H1 (cell line): ENCODE measurements around the gene DMBT1. TPM values are rescaled to one million over a fixed set of nuclear protein-coding genes. Genes with fewer than 3 reads are reported as not detected.

Experiments used
- CTCF ChIA-PET: fragments of 300-600 bp; sonication (Branson Sonifier 250); formaldehyde crosslinking; loops from one replicate; lab custom pipeline; 2021; ENCODE audit not compliant: partially characterized antibody; lab: Charles Lee
- POLR2A ChIA-PET: fragments of 300-600 bp; sonication (Branson Sonifier 250); formaldehyde crosslinking; loops from one replicate; lab custom pipeline; 2021; ENCODE audit warnings: inconsistent platforms; ENCODE audit not compliant: partially characterized antibody; lab: Charles Lee
- DNase-seq, 2 experiments: peaks; one replicate each; pipeline versions ENCODE4 v3.0.0 to v3.0.0-alpha.2; 2010 to 2022; ENCODE audit warnings: low spot score in 2 of 2, low read depth in 1 of 2, mixed read lengths in 1 of 2
- FAIRE-seq: peaks from 2 replicates; lab custom pipeline; 2011; peaks lifted over from hg19 to GRCh38; lab: Jason Lieb, UNC
- H2AFZ ChIP-seq: 2 replicates; pipeline ENCODE4 v1.8.1; 2012; ENCODE audit warnings: low read length, inconsistent platforms
- H2AK5ac ChIP-seq: 2 replicates; pipeline ENCODE4 v1.6.1; 2013; ENCODE audit warnings: low read depth, low read length
- H2BK120ac ChIP-seq: replicated peaks from 2 replicates; pipeline ENCODE3; 2013; ENCODE audit warnings: low read depth, low read length, inconsistent platforms
- H2BK12ac ChIP-seq: 2 replicates; pipeline ENCODE4 v1.6.1; 2013; ENCODE audit warnings: low read depth, low read length
- H2BK15ac ChIP-seq: 2 replicates; pipeline ENCODE4 v1.6.1; 2013; ENCODE audit warnings: low read length
- H2BK20ac ChIP-seq: 2 replicates; pipeline ENCODE4 v1.6.1; 2013; ENCODE audit warnings: low read length
- H2BK5ac ChIP-seq: 2 replicates; pipeline ENCODE4 v1.6.1; 2013; ENCODE audit warnings: low read depth, low read length
- H3K14ac ChIP-seq: 2 replicates; pipeline ENCODE4 v1.6.1; 2013; ENCODE audit warnings: inconsistent platforms; ENCODE audit not compliant: insufficient read length
- H3K18ac ChIP-seq: 2 replicates; pipeline ENCODE4 v1.6.1; 2013; ENCODE audit warnings: low read length; ENCODE audit errors: extremely low read depth
- H3K23ac ChIP-seq: 2 replicates; pipeline ENCODE4 v1.6.1; 2013; ENCODE audit warnings: inconsistent platforms; ENCODE audit not compliant: insufficient read length
- H3K23me2 ChIP-seq: 2 replicates; pipeline ENCODE4 v1.6.1; 2013; ENCODE audit warnings: low read depth, low read length
- H3K27ac ChIP-seq: 2 replicates; pipeline ENCODE4 v1.6.1; 2011; ENCODE audit warnings: low read depth, low read length, inconsistent platforms
- H3K27me3 ChIP-seq, 4 experiments: replicated peaks in 1 of 4; 1 replicate in 1 of 4; 2 replicates in 3 of 4; pipeline versions ENCODE4 v1.6.1 to v1.8.1; 2011 to 2013; ENCODE audit warnings: low read length in 3 of 4, mild to moderate bottlenecking in 3 of 4, inconsistent platforms in 2 of 4, mixed read lengths in 2 of 4, moderate library complexity in 1 of 4; ENCODE audit not compliant: control insufficient read depth in 3 of 4, insufficient read depth in 3 of 4; ENCODE audit errors: extremely low read depth in 1 of 4
- H3K36me3 ChIP-seq, 4 experiments: 2 replicates each; pipeline versions ENCODE4 v1.6.1 to v1.8.1; 2011 to 2013; ENCODE audit warnings: mild to moderate bottlenecking in 4 of 4, low read length in 3 of 4, moderate library complexity in 2 of 4, control low read depth in 1 of 4, inconsistent platforms in 1 of 4; ENCODE audit not compliant: insufficient read depth in 4 of 4, control insufficient read depth in 2 of 4
- H3K4ac ChIP-seq: replicated peaks from 2 replicates; pipeline ENCODE3; 2013; ENCODE audit warnings: low read length, low read depth, mixed read lengths, inconsistent platforms; ENCODE audit not compliant: insufficient read length
- H3K4me1 ChIP-seq, 4 experiments: replicated peaks in 1 of 4; 1 replicate in 1 of 4; 2 replicates in 3 of 4; pipeline versions ENCODE4 v1.6.1 to v1.8.1; 2011 to 2013; ENCODE audit warnings: low read length in 3 of 4, inconsistent platforms in 2 of 4, mixed read lengths in 1 of 4; ENCODE audit not compliant: insufficient read depth in 4 of 4, control insufficient read depth in 3 of 4
- H3K4me2 ChIP-seq, 2 experiments: 2 replicates each; pipeline versions ENCODE4 v1.6.1 to v1.8.1; 2011 to 2013; ENCODE audit warnings: low read depth in 2 of 2, low read length in 2 of 2, control low read depth in 1 of 2, inconsistent platforms in 1 of 2, mild to moderate bottlenecking in 1 of 2; ENCODE audit not compliant: insufficient read depth in 1 of 2
- H3K4me3 ChIP-seq, 4 experiments: fragments of 200-600, 300-600 bp in 1 of 4; sonication (generic), shearing (Covaris generic), sonication (Bioruptor Twin) in 1 of 4; 2 replicates each; pipeline versions ENCODE4 v1.5.1 to v1.8.1; 2011 to 2016; ENCODE audit warnings: low read length in 4 of 4, low read depth in 3 of 4, control low read depth in 2 of 4, inconsistent platforms in 2 of 4, mild to moderate bottlenecking in 2 of 4, mixed read lengths in 1 of 4, moderate library complexity in 1 of 4; ENCODE audit not compliant: insufficient read depth in 2 of 4; ENCODE audit errors: extremely low read depth in 1 of 4
- H3K56ac ChIP-seq: replicated peaks from 2 replicates; pipeline ENCODE3; 2013; ENCODE audit warnings: low read depth, mild to moderate bottlenecking, mixed read lengths, low read length, inconsistent platforms; ENCODE audit not compliant: insufficient read length
- H3K79me1 ChIP-seq: 2 replicates; pipeline ENCODE4 v1.6.1; 2013; ENCODE audit warnings: low read depth, low read length, control low read depth
- H3K79me2 ChIP-seq, 2 experiments: 2 replicates each; pipeline versions ENCODE4 v1.6.1 to v1.8.1; 2012 to 2013; ENCODE audit warnings: low read length in 2 of 2, mild to moderate bottlenecking in 2 of 2, inconsistent platforms in 1 of 2; ENCODE audit not compliant: insufficient read depth in 2 of 2, control insufficient read depth in 1 of 2
- H3K9ac ChIP-seq, 4 experiments: replicated peaks in 1 of 4; 1 replicate in 1 of 4; 2 replicates in 3 of 4; pipeline versions ENCODE4 v1.6.1 to v1.8.1; 2011 to 2013; ENCODE audit warnings: low read depth in 3 of 4, low read length in 3 of 4, control low read depth in 2 of 4, mild to moderate bottlenecking in 2 of 4, moderate library complexity in 2 of 4, inconsistent platforms in 1 of 4; ENCODE audit errors: extremely low read depth in 1 of 4
- H3K9me3 ChIP-seq, 2 experiments: 2 replicates each; pipeline versions ENCODE4 v1.6.1 to v1.8.1; 2012 to 2013; ENCODE audit warnings: mild to moderate bottlenecking in 2 of 2, moderate library complexity in 2 of 2, control low read depth in 1 of 2, inconsistent platforms in 1 of 2, low read depth in 1 of 2, low read length in 1 of 2, mixed read lengths in 1 of 2; ENCODE audit not compliant: insufficient read depth in 2 of 2
- H4K20me1 ChIP-seq, 2 experiments: replicated peaks in 1 of 2; 2 replicates each; pipeline versions ENCODE3 to v1.8.1; 2011 to 2013; ENCODE audit warnings: inconsistent platforms in 2 of 2, low read length in 2 of 2, mild to moderate bottlenecking in 1 of 2; ENCODE audit not compliant: insufficient read depth in 2 of 2, control insufficient read depth in 1 of 2
- H4K5ac ChIP-seq: 2 replicates; pipeline ENCODE4 v1.6.1; 2013; ENCODE audit warnings: low read length, low read depth, mixed read lengths, inconsistent platforms; ENCODE audit not compliant: insufficient read length
- H4K8ac ChIP-seq: 2 replicates; pipeline ENCODE4 v1.8.0; 2013; ENCODE audit warnings: mild to moderate bottlenecking, moderate library complexity, low read length, inconsistent platforms; ENCODE audit not compliant: insufficient read depth; ENCODE audit errors: extremely low read depth
- H4K91ac ChIP-seq: replicated peaks from 2 replicates; pipeline ENCODE3; 2013; ENCODE audit warnings: low read length, mixed read lengths, inconsistent platforms; ENCODE audit not compliant: insufficient read length
- CEBPB ChIP-seq: IDR thresholded peaks from 2 replicates; pipeline ENCODE4 v1.6.1; 2012; ENCODE audit warnings: low read depth, low read length
- EGR1 ChIP-seq: IDR thresholded peaks from 2 replicates; pipeline ENCODE4 v1.6.1; 2011; ENCODE audit warnings: low read depth, low read length, borderline replicate concordance
- polyA plus RNA-seq, 7 experiments: library from polyadenylated mRNA; depleted of rRNA in 3 of 7; stranded (reverse) in 5 of 7; unstranded in 2 of 7; fragments of >200 nt in 5 of 7; fragments of 200-250 nt in 2 of 7; gene quantifications; 1 replicate in 5 of 7; 2 replicates in 1 of 7; 4 replicates in 1 of 7; pipeline versions ENCODE4 v1.2.1 to v1.2.3, GENCODE V29; 2011 to 2013; ENCODE audit warnings: missing spikeins in 2 of 7, mixed read lengths in 2 of 7
- total RNA-seq: library from RNA; stranded (reverse); fragmentation: NEBNext Ultra II Directional; extraction: Animal tissue kit (Norgen Biotek cat#: 25700); gene quantifications from 2 replicates; pipeline ENCODE4 v1.2.1, GENCODE V29; 2021

DMBT1 gene
- total and polyA plus RNA-seq, 2 of the 8 experiments (the other 6 are each of a cell fraction or from before 2014, with no cell fraction given) = 0.03 TPM; not detected in 1

GRCh38 chr10:122564980-122565379 lies 4.4 kb downstream of the DMBT1 start:
- Histone ChIP-seq H3K27me3 (no peaks in the 10 kb centered on the region), H3K23ac (no peak overlapping the region)
- TF ChIP-seq CEBPB (peak; percentile 16; the same call in 1 of the 2 replicates), EGR1 (no peak)
- TF ChIP-seq, all 59 proteins: peak for 1
- Histone ChIP-seq H4K8ac (no peak overlapping the region), H2BK120ac (no peak overlapping the region), H4K5ac (no peak overlapping the region), H3K4me2 (no peak overlapping the region), H4K91ac (no peak overlapping the region), H3K56ac (no peak overlapping the region), H3K18ac (no peak overlapping the region), H3K9me3 (no peaks in the 10 kb centered on the region), H4K20me1 (no peaks in the 10 kb centered on the region), H3K9ac (no peak overlapping the region), H3K79me1 (no peaks in the 10 kb centered on the region), H3K36me3 (no peaks in the 10 kb centered on the region), H2BK5ac (no peak overlapping the region), H3K4me1 (peaks cover 0 to 2% (median 0%) of the 10 kb centered on the region in 4 experiments; a peak in 1 of 7 replicates), H3K4ac (no peak overlapping the region), H3K14ac (no peak overlapping the region), H3K23me2 (0 out of 2 replicates have a peak, but pooled peaks cover 2% of the 10 kb centered on the region), H2BK15ac (no peak overlapping the region), H2BK12ac (no peak overlapping the region), H2AK5ac (no peak overlapping the region), H3K27ac (no peak overlapping the region), H3K79me2 (no peaks in the 10 kb centered on the region), H2AFZ (no peak overlapping the region), H3K4me3 (no peak overlapping the region), H2BK20ac (no peak overlapping the region)
- FAIRE-seq = no peak
- POLR2A ChIA-PET = no interaction called here
- CTCF ChIA-PET = interaction anchor here (0.7 to 6.4 kb wide), 59 partner anchors 8 to 434 kb away, joined by 3 to 63 read pairs (median 5); no protein-coding TSS in a partner anchor
- DNase-seq = no peak
